Tibial nerve (tissue), 4 donors: ENCODE data around the gene SFTA2. TPM values are rescaled to one million over a fixed set of nuclear protein-coding genes. Genes with fewer than 3 reads are reported as not detected.

ENCODE experiments used
- DNase-seq, 2 donors: peaks; one replicate each; pipeline ENCODE4 v3.0.0-alpha.2; 2019; ENCODE audit warnings: low spot score in 2 of 2
- H3K27ac ChIP-seq, 4 donors: fragments of 200-600 bp; sonication (generic) in 3 of 4; one replicate each; pipeline ENCODE4 v1.5.1; 2017 to 2019; ENCODE audit warnings: mild to moderate bottlenecking in 1 of 4
- H3K27me3 ChIP-seq, 2 donors: fragments of 200-600 bp; sonication (generic) in 1 of 2; one replicate each; pipeline versions ENCODE4 v1.5.1 to v1.6.0; 2017 to 2019
- H3K36me3 ChIP-seq, 3 donors: fragments of 200-600 bp; sonication (generic); one replicate each; pipeline ENCODE4 v1.5.1; 2018 to 2019
- H3K4me1 ChIP-seq, 4 donors: fragments of 200-600 bp; sonication (generic) in 3 of 4; one replicate each; pipeline ENCODE4 v1.5.1; 2017 to 2019
- H3K4me3 ChIP-seq, 4 donors: fragments of 200-600 bp; sonication (generic) in 3 of 4; one replicate each; pipeline ENCODE4 v1.5.1; 2017 to 2019; ENCODE audit warnings: mild to moderate bottlenecking in 1 of 4, moderate library complexity in 1 of 4
- H3K9me3 ChIP-seq, 4 donors: fragments of 200-600 bp; sonication (generic) in 3 of 4; one replicate each; pipeline ENCODE4 v1.5.1; 2017 to 2019
- CTCF ChIP-seq, 5 experiments: fragments of 200-600 bp in 3 of 5; fragments of 450-650 bp in 2 of 5; sonication (generic) in 3 of 5; IDR thresholded peaks; one replicate each; pipeline ENCODE4 v1.5.1; 2016 to 2019; ENCODE audit warnings: antibody characterized with exemption in 5 of 5, mild to moderate bottlenecking in 3 of 5, moderate library complexity in 2 of 5
- EP300 ChIP-seq, 2 donors: sonication (generic); formaldehyde crosslinking; IDR thresholded peaks; one replicate each; pipeline ENCODE4 v1.6.1; 2017; ENCODE audit warnings: antibody characterized with exemption in 2 of 2, mild to moderate bottlenecking in 1 of 2
- POLR2A ChIP-seq, 2 donors: fragments of 450-650 bp; IDR thresholded peaks; one replicate each; pipeline ENCODE4 v1.6.1; 2017; ENCODE audit warnings: antibody characterized with exemption in 2 of 2, mild to moderate bottlenecking in 2 of 2, moderate library complexity in 2 of 2
- WGBS, 2 donors: methylation state at CpG; one replicate each; pipeline ENCODE4 v1.1.5; 2018; 5-methylcytosine and 5-hydroxymethylcytosine counted together
- small RNA-seq: library from RNA; depleted of rRNA; stranded (forward); fragments of <200 nt; gene quantifications from one replicate; pipeline ENCODE3, GENCODE V24; 2016
- total RNA-seq, 4 donors: library from RNA; depleted of rRNA; stranded (reverse); fragments of >200 nt; gene quantifications; one replicate each; pipeline ENCODE4 v1.1.0, GENCODE V29; 2016

Gene SFTA2
- total RNA-seq, 4 donors from 2014 or later: not detected

GRCh38 chr6:30882204-30882758 is 49.7 kb downstream of the SFTA2 start:
- no peaks in the 10 kb centered on the region for H3K9me3 ChIP-seq
- WGBS, 2 donors: 49 to 63% methylated on average over 4 to 8 of the region's 8 CpGs
- H3K27me3 ChIP-seq: no peaks in the 10 kb centered on the region
- H3K27ac ChIP-seq: peak overlapping the region; percentile 87 to 98 (median 94)
- H3K4me3 ChIP-seq: no peak overlapping the region
- no peaks in the 10 kb centered on the region for H3K36me3 ChIP-seq
- TF ChIP-seq POLR2A (IDR thresholded peaks at IDR 0.05): no peak
- TF ChIP-seq EP300 (IDR thresholded peaks at IDR 0.05): no peak
- TF ChIP-seq CTCF (IDR thresholded peaks at IDR 0.05): no peak
- peaks cover 0 to 58% (median 42%) of the 10 kb centered on the region in 4 donors for H3K4me1 ChIP-seq
- no peak for DNase-seq

GRCh38 chr6:30881392-30882203 is 50.4 kb downstream of the SFTA2 start:
- H3K27me3 ChIP-seq: no peaks in the 10 kb centered on the region
- H3K27ac ChIP-seq: peak overlapping the region in 3 of 4 donors; percentile 91 to 98 (median 96)
- no peaks in the 10 kb centered on the region for H3K9me3 ChIP-seq
- DNase-seq: no peak
- WGBS, 2 donors: 70 to 71% methylated on average over 14 of the region's 14 CpGs
- no peak for TF ChIP-seq EP300 (IDR thresholded peaks at IDR 0.05)
- no peak for TF ChIP-seq CTCF (IDR thresholded peaks at IDR 0.05)
- no peak for TF ChIP-seq POLR2A (IDR thresholded peaks at IDR 0.05)
- H3K4me3 ChIP-seq: no peak overlapping the region
- H3K36me3 ChIP-seq: no peaks in the 10 kb centered on the region
- peaks cover 0 to 60% (median 39%) of the 10 kb centered on the region in 4 donors for H3K4me1 ChIP-seq

Small RNA genes within 50 kb of the gene (small RNA-seq; reads per million reads assigned to genes)
- gene RF00019: not detected

Other genes starting within 250 kb of the SFTA2 start
- gene PPP1R18, start 245.5 kb downstream of the SFTA2 start, total RNA-seq: 10 to 100 TPM; 26.6 to 48.0 (median 35.5) TPM
- gene NRM, start 241.2 kb downstream of the SFTA2 start, total RNA-seq: 10 to 100 TPM in 1 of 4 donors, 1 to 10 TPM in 3; 6.0 to 13.3 (median 6.9) TPM
- gene MDC1, start 214.9 kb downstream of the SFTA2 start, total RNA-seq: 10 to 100 TPM; 21.3 to 36.0 (median 26.2) TPM
- 100 to 1,000 TPM; 152 to 218 (median 207) TPM for gene TUBB, start 211.8 kb downstream of the SFTA2 start, total RNA-seq
- gene FLOT1, start 189.5 kb downstream of the SFTA2 start, total RNA-seq: 100 to 1,000 TPM in 1 of 4 donors, 10 to 100 TPM in 3; 83.1 to 157 (median 94.6) TPM
- gene IER3, start 187.6 kb downstream of the SFTA2 start, total RNA-seq: 10 to 100 TPM in 1 of 4 donors, 1 to 10 TPM in 3; 4.5 to 15.3 (median 8.0) TPM
- 10 to 100 TPM; 36.7 to 60.1 (median 39.8) TPM for gene DDR1, start 47.7 kb downstream of the SFTA2 start, total RNA-seq
- gene GTF2H4, start 24.0 kb downstream of the SFTA2 start, total RNA-seq: 10 to 100 TPM in 2 of 4 donors, 1 to 10 TPM in 2; 2.2 to 25.2 (median 10.1) TPM
- gene VARS2, start 17.9 kb downstream of the SFTA2 start, total RNA-seq: 10 to 100 TPM; 22.6 to 26.2 (median 24.7) TPM
- under 1 TPM in 1 of 4 donors, not detected in 3; under 0.01 TPM for gene MUCL3, start 8.8 kb upstream of the SFTA2 start, total RNA-seq
- gene MUC21, start 51.5 kb upstream of the SFTA2 start, total RNA-seq: not detected
- not detected for gene MUC22, start 78.3 kb upstream of the SFTA2 start, total RNA-seq
- gene C6orf15, start 180.4 kb upstream of the SFTA2 start, total RNA-seq: not detected
- gene PSORS1C1, start 182.6 kb upstream of the SFTA2 start, total RNA-seq: 1 to 10 TPM in 3 of 4 donors, under 1 TPM in 1; 0.42 to 8.5 (median 2.2) TPM
- not detected for gene CDSN, start 188.3 kb upstream of the SFTA2 start, total RNA-seq
- gene PSORS1C2, start 206.9 kb upstream of the SFTA2 start, total RNA-seq: not detected
- 10 to 100 TPM; 13.8 to 25.1 (median 18.7) TPM for gene CCHCR1, start 225.6 kb upstream of the SFTA2 start, total RNA-seq
- gene TCF19, start 226.4 kb upstream of the SFTA2 start, total RNA-seq: 1 to 10 TPM; 1.2 to 4.6 (median 4.0) TPM
- 1 to 10 TPM in 2 of 4 donors, not detected in 2; 1.2 to 9.8 TPM for gene POU5F1, start 238.5 kb upstream of the SFTA2 start, total RNA-seq